Activated naive CD8-positive, alpha-beta T cell treated with anti-CD3 and anti-CD28 coated beads, Interleukin-2, amount 50 U/mL, for 24 hours (primary cell): ENCODE results near the gene PIGU.
"Not testable (repeated sequence)": the region's sequence is repeated elsewhere in the genome, so short reads cannot be mapped to it uniquely, and the experiment has no call there.

Experiments
- ATAC-seq: fragments of 150-1000 bp; cut with Tn5 transposase; one replicate; pipeline ENCODE4 v1.10.0; 2021
- DNase-seq: peaks from one replicate; pipeline ENCODE4 v3.0.0; 2021
- H3K27ac Mint-ChIP-seq: one replicate; pipeline ENCODE4 v1.8.0; 2021; ENCODE audit warnings: mild to moderate bottlenecking, mixed read lengths
- H3K27me3 Mint-ChIP-seq: one replicate; pipeline ENCODE4 v1.8.0; 2021; ENCODE audit warnings: mixed read lengths
- H3K36me3 Mint-ChIP-seq: one replicate; pipeline ENCODE4 v1.8.0; 2021; ENCODE audit warnings: low read depth, mixed read lengths
- H3K4me1 Mint-ChIP-seq: one replicate; pipeline ENCODE4 v1.8.0; 2021; ENCODE audit warnings: mixed read lengths
- H3K4me3 Mint-ChIP-seq: one replicate; pipeline ENCODE4 v1.8.0; 2021; ENCODE audit warnings: mild to moderate bottlenecking, moderate library complexity, mixed read lengths
- H3K9me3 Mint-ChIP-seq: one replicate; pipeline ENCODE4 v1.8.0; 2021; ENCODE audit warnings: mixed read lengths

Gene PIGU

DNA sequence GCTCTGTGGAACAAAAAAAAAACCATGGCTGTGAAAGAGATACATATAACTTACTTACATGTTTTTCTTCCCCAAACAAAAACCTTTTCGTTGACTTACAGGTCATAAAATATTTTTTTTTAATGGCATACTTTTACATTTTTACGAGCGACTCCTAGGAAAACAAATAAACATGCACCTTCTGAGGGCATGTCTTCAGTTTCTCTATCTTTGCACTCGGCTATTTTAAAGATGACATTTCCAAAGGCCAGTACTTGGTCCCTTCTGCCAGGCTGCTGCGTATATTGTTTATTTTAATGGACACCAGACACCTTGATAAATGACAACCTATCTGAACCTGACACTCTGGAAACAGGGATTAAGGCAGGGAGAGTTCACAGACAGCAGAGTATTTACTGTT, 49.4 kb downstream of the PIGU start:
- Mint-ChIP-seq H3K36me3 (peaks cover 13% of the 10 kb centered on the region), H3K27me3 (no peaks in the 10 kb centered on the region), H3K9me3 (no peaks in the 10 kb centered on the region), H3K4me1 (peaks cover 10% of the 10 kb centered on the region), H3K4me3 (no peak overlapping the region), H3K27ac (no peak overlapping the region)
- no peak for DNase-seq
- no peak for ATAC-seq

GRCh38 chr20:34626992-34627391, 49.9 kb downstream of the PIGU start:
- no peak overlapping the region for H3K27ac Mint-ChIP-seq
- H3K9me3 Mint-ChIP-seq = no peaks in the 10 kb centered on the region
- H3K4me3 Mint-ChIP-seq = no peak overlapping the region
- DNase-seq (no peak), ATAC-seq (no peak)
- H3K36me3 Mint-ChIP-seq = peaks cover 13% of the 10 kb centered on the region
- H3K27me3 Mint-ChIP-seq = no peaks in the 10 kb centered on the region
- H3K4me1 Mint-ChIP-seq = peaks cover 10% of the 10 kb centered on the region

GRCh38 chr20:34624629-34625028, 52.3 kb downstream of the PIGU start:
- no peak for DNase-seq
- ATAC-seq = no peak
- H3K4me1 Mint-ChIP-seq = peaks cover 15% of the 10 kb centered on the region
- no peak overlapping the region for H3K27ac Mint-ChIP-seq
- H3K27me3 Mint-ChIP-seq = no peaks in the 10 kb centered on the region
- no peaks in the 10 kb centered on the region for H3K9me3 Mint-ChIP-seq
- H3K4me3 Mint-ChIP-seq = no peak overlapping the region
- H3K36me3 Mint-ChIP-seq = peaks cover 20% of the 10 kb centered on the region

- no peak for DNase-seq
- H3K4me1 Mint-ChIP-seq = peaks cover 15% of the 10 kb centered on the region
- no peak for ATAC-seq
- H3K4me3 Mint-ChIP-seq = no peak overlapping the region
- H3K27me3 Mint-ChIP-seq = no peaks in the 10 kb centered on the region
- peak overlapping the region; percentile 44 for H3K27ac Mint-ChIP-seq
- no peaks in the 10 kb centered on the region for H3K9me3 Mint-ChIP-seq
- H3K36me3 Mint-ChIP-seq = peaks cover 21% of the 10 kb centered on the region
Measured at GRCh38 chr20:34622821-34623451, 54.0 kb downstream of the PIGU start.

- peaks cover 15% of the 10 kb centered on the region for H3K4me1 Mint-ChIP-seq
- H3K27me3 Mint-ChIP-seq = no peaks in the 10 kb centered on the region
- no peak overlapping the region for H3K27ac Mint-ChIP-seq
- H3K36me3 Mint-ChIP-seq = peaks cover 21% of the 10 kb centered on the region
- no peaks in the 10 kb centered on the region for H3K9me3 Mint-ChIP-seq
- DNase-seq (no peak), ATAC-seq (no peak)
- no peak overlapping the region for H3K4me3 Mint-ChIP-seq
Measured at GRCh38 chr20:34621383-34622367, 55.2 kb downstream of the PIGU start.

DNA sequence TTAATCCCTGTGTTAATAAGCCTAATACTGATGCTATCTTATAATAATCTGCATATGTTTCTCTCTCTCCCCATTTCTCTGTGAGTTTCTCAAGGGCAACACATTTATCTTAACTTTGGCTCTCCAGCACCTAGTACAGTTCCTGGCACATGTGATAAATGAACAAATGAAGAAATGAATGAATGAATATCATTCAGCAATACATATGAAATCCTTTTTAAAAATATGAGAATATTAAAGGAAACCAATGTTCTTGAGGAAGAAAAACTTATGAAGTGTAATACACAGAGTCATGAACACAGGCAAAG, 55.9 kb downstream of the PIGU start:
- Mint-ChIP-seq H3K4me3 (no peak overlapping the region), H3K36me3 (peaks cover 21% of the 10 kb centered on the region)

DNA sequence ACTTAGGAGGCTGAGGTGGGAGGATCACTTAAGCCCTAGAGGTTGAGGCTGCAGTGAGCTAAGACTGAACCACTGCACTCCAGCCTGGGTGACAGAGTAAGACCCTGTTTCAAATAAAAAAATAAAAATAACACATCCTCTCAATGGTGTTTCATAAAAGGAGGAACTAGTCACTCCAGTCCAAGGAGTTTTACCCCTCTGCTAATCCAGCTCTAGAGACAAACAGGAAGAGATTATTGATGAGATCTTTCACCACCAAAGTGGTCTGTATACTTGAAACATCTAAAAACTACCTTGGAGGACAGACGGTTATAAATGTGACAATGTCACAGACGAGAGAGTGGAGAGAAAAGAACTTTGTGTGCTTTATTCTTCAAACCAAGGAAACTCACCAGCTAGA, 58.2 kb downstream of the PIGU start:
- Mint-ChIP-seq H3K36me3 (peaks cover 21% of the 10 kb centered on the region), H3K4me1 (peaks cover 14% of the 10 kb centered on the region), H3K27ac (no peak overlapping the region), H3K4me3 (no peak overlapping the region), H3K9me3 (no peaks in the 10 kb centered on the region), H3K27me3 (no peaks in the 10 kb centered on the region)
- ATAC-seq (no peak), DNase-seq (no peak)

More for the DNA sequence above, 55.9 kb downstream of the PIGU start:
- H3K27ac Mint-ChIP-seq = no peak overlapping the region
- peaks cover 15% of the 10 kb centered on the region for H3K4me1 Mint-ChIP-seq
- no peaks in the 10 kb centered on the region for H3K9me3 Mint-ChIP-seq
- ATAC-seq = no peak
- DNase-seq = no peak
- no peaks in the 10 kb centered on the region for H3K27me3 Mint-ChIP-seq

DNA sequence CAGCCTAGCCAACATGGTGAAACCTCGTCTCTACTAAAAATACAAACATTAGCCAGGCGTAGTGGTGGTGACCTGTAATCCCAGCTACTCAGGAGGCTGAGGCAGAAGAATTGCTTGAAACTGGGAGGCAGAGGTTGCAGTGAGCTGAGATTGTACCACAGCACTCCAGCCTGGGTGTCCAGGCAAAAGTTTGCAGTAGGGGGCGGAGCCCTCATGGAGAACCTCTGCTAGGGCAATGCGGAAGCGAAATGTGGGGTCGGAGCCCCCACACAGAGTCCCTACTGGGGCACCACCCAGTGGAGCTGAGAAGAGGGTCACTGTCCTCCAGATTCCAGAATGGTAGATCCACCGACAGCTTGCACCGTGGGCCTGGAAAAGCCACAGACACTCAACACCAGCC, 60.0 kb downstream of the PIGU start:
- not testable (repeated sequence) for H3K4me1 Mint-ChIP-seq, ATAC-seq, H3K9me3 Mint-ChIP-seq, H3K27me3 Mint-ChIP-seq, DNase-seq, H3K4me3 Mint-ChIP-seq, H3K27ac Mint-ChIP-seq
- H3K36me3 Mint-ChIP-seq = peaks cover 29% of the 10 kb centered on the region

DNA sequence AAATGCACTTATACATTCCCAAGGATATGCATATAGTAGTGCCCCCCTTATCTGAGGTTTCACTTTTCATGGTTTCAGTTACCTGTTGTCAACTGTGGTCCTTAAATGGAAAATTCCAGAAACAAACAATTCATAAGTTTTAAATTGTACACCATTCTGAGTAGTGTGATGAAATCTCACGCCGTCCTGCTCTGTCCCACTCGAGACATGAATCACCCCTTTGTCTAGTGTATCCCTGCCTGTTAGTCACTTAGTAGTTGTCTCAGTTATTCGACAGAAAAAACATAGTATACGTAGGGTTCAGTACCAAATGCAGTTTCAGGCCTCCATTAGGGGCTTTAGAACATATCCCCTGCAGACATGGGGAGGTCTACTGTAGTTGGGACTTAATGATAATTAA, 61.4 kb downstream of the PIGU start:
- DNase-seq = no peak
- no peaks in the 10 kb centered on the region for H3K9me3 Mint-ChIP-seq

DNA sequence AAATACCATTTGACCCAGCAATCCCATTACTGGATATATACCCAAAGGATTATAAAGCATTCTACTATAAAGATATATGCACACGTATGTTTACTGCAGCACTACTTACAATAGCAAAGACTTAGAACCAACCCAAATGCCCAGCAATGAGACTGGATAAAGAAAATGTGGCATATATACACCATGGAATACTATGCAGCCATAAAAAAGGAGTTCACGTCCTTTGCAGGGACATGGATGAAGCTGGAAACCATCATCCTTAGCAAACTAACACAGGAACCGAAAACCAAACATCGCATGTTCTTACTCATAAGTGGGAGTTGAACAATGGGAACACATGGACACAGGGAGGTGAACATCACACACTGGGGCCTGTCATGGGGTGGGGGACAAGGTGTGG, 64.9 kb downstream of the PIGU start:
- H3K4me3 Mint-ChIP-seq, H3K27me3 Mint-ChIP-seq, H3K27ac Mint-ChIP-seq, ATAC-seq, H3K9me3 Mint-ChIP-seq, DNase-seq, H3K4me1 Mint-ChIP-seq: not testable (repeated sequence)
- H3K36me3 Mint-ChIP-seq = peaks cover 18% of the 10 kb centered on the region

More for the DNA sequence above, 61.4 kb downstream of the PIGU start:
- Mint-ChIP-seq H3K27me3 (no peaks in the 10 kb centered on the region), H3K27ac (no peak overlapping the region), H3K36me3 (peaks cover 17% of the 10 kb centered on the region), H3K4me1 (no peaks in the 10 kb centered on the region), H3K4me3 (no peak overlapping the region)
- ATAC-seq = no peak

DNA sequence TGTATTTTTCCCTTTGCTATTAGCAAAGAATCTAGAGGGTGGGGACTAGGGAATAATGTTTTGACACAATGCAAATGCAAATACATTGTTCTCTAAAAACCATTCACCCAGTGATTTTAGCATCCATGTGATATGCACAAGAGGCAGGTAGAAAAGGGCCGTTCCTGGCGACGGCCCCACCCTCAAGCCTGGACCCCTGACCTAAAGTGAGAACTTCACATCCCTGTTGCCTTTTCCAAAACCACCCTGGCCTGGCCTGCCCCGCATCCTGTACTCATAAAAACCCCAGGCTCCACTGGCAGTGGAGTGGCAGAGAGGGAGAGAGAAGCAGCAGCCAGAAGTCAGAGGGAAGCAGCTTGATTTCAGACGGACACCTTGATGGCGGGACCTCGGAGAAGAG, 69.8 kb downstream of the PIGU start:
- Mint-ChIP-seq H3K27ac (no peak overlapping the region), H3K4me3 (no peak overlapping the region), H3K36me3 (peaks cover 8% of the 10 kb centered on the region), H3K4me1 (no peaks in the 10 kb centered on the region), H3K27me3 (no peaks in the 10 kb centered on the region), H3K9me3 (no peaks in the 10 kb centered on the region)
- no peak for ATAC-seq
- DNase-seq = no peak

GRCh38 chr20:34604980-34605788, 71.7 kb downstream of the PIGU start:
- H3K36me3 Mint-ChIP-seq = peaks cover 6% of the 10 kb centered on the region
- no peaks in the 10 kb centered on the region for H3K27me3 Mint-ChIP-seq
- no peak overlapping the region for H3K4me3 Mint-ChIP-seq
- H3K27ac Mint-ChIP-seq = no peak overlapping the region
- no peaks in the 10 kb centered on the region for H3K9me3 Mint-ChIP-seq
- ATAC-seq (no peak), DNase-seq (no peak)
- no peaks in the 10 kb centered on the region for H3K4me1 Mint-ChIP-seq

GRCh38 chr20:34600892-34601653, 75.8 kb downstream of the PIGU start:
- DNase-seq (no peak), ATAC-seq (no peak)
- Mint-ChIP-seq H3K27ac (no peak overlapping the region), H3K4me3 (no peak overlapping the region), H3K4me1 (no peaks in the 10 kb centered on the region), H3K36me3 (peaks cover 4% of the 10 kb centered on the region), H3K9me3 (no peaks in the 10 kb centered on the region), H3K27me3 (no peaks in the 10 kb centered on the region)
